MM.1S (cell line): ENCODE measurements around the gene TRIM32.

Experiments used
- DNase-seq: peaks from one replicate; pipeline ENCODE4 v3.0.0-alpha.2; 2015
- H2AFZ ChIP-seq: fragments of 300-600 bp; sonication (generic); 2 replicates; pipeline ENCODE4 v1.6.0; 2016; ENCODE audit warnings: antibody characterized with exemption, low read length
- H3F3A ChIP-seq: fragments of 300-600 bp; sonication (generic); 2 replicates; pipeline ENCODE4 v1.6.1; 2016; ENCODE audit warnings: mild to moderate bottlenecking, antibody characterized with exemption, low read length, moderate library complexity, mixed read lengths; ENCODE audit not compliant: insufficient read depth
- H3K27ac ChIP-seq: fragments of 300-600 bp; sonication (generic); 2 replicates; pipeline ENCODE4 v1.5.1; 2016; ENCODE audit warnings: mild to moderate bottlenecking, low read length
- H3K27me3 ChIP-seq: fragments of 300-600 bp; sonication (generic); replicated peaks from 2 replicates; pipeline ENCODE4 v1.6.0; 2016; ENCODE audit warnings: low read length; ENCODE audit not compliant: insufficient read depth
- H3K36me3 ChIP-seq: fragments of 300-600 bp; sonication (generic); replicated peaks from 2 replicates; pipeline ENCODE4 v1.6.1; 2016; ENCODE audit warnings: mild to moderate bottlenecking, low read length, mixed read lengths; ENCODE audit not compliant: insufficient read depth
- H3K4me1 ChIP-seq: fragments of 300-600 bp; sonication (generic); 2 replicates; pipeline ENCODE4 v1.6.1; 2016; ENCODE audit warnings: low read length, mixed read lengths
- H3K4me2 ChIP-seq: fragments of 300-600 bp; sonication (generic); 2 replicates; pipeline ENCODE4 v1.6.0; 2016; ENCODE audit warnings: low read depth, low read length
- H3K4me3 ChIP-seq: fragments of 300-600 bp; sonication (generic); 2 replicates; pipeline ENCODE4 v1.5.1; 2016; ENCODE audit warnings: low read length, mixed read lengths
- H3K79me2 ChIP-seq: fragments of 300-600 bp; sonication (generic); 2 replicates; pipeline ENCODE4 v1.6.1; 2016; ENCODE audit warnings: mixed run types, low read length, mixed read lengths
- H3K9ac ChIP-seq: fragments of 300-600 bp; sonication (generic); 2 replicates; pipeline ENCODE4 v1.6.1; 2016; ENCODE audit warnings: low read length, mixed read lengths
- H3K9me2 ChIP-seq: fragments of 300-600 bp; sonication (generic); replicated peaks from 2 replicates; pipeline ENCODE4 v1.6.1; 2016; ENCODE audit warnings: mild to moderate bottlenecking, low read length, mixed read lengths; ENCODE audit not compliant: insufficient read depth
- H3K9me3 ChIP-seq: fragments of 300-600 bp; sonication (generic); replicated peaks from 2 replicates; pipeline ENCODE4 v1.6.1; 2016; ENCODE audit warnings: mild to moderate bottlenecking, low read length, mixed read lengths; ENCODE audit not compliant: insufficient read depth
- H4K20me1 ChIP-seq: fragments of 300-600 bp; sonication (generic); 2 replicates; pipeline ENCODE4 v1.6.1; 2016; ENCODE audit warnings: mild to moderate bottlenecking, low read length, moderate library complexity, mixed read lengths; ENCODE audit not compliant: insufficient read depth
- CTCF ChIP-seq: fragments of 300-600 bp; sonication (generic); IDR thresholded peaks from 2 replicates; pipeline ENCODE4 v1.5.1; 2016; ENCODE audit warnings: antibody characterized with exemption, low read length, mixed read lengths
- EZH2 ChIP-seq: fragments of 300-600 bp; sonication (generic); optimal IDR thresholded peaks from 2 replicates; pipeline ENCODE3; 2017; ENCODE audit warnings: low read depth, mild to moderate bottlenecking, antibody characterized with exemption, low read length, mixed read lengths
- EZH2phosphoT487 ChIP-seq: fragments of 300-600 bp; sonication (generic); IDR thresholded peaks from 2 replicates; pipeline ENCODE4 v1.6.1; 2018; ENCODE audit warnings: antibody characterized with exemption, low read length

Gene TRIM32

GRCh38 chr9:116713271-116713670 is 26.2 kb downstream of the TRIM32 start:
- H3K4me3 ChIP-seq: no peak overlapping the region
- no peak overlapping the region for H3K4me2 ChIP-seq
- TF ChIP-seq EZH2 (no peak), CTCF (no peak), EZH2phosphoT487 (no peak)
- H4K20me1 ChIP-seq: no peaks in the 10 kb centered on the region
- no peak overlapping the region for H2AFZ ChIP-seq
- H3K27ac ChIP-seq: no peak overlapping the region
- H3K9ac ChIP-seq: no peak overlapping the region
- H3K9me2 ChIP-seq: no peaks in the 10 kb centered on the region
- DNase-seq: no peak
- no peaks in the 10 kb centered on the region for H3K9me3 ChIP-seq
- H3K36me3 ChIP-seq: no peaks in the 10 kb centered on the region
- H3F3A ChIP-seq: no peaks in the 10 kb centered on the region
- no peaks in the 10 kb centered on the region for H3K4me1 ChIP-seq
- H3K27me3 ChIP-seq: no peaks in the 10 kb centered on the region
- no peaks in the 10 kb centered on the region for H3K79me2 ChIP-seq

GRCh38 chr9:116715751-116716150 is 28.6 kb downstream of the TRIM32 start:
- H3K4me3 ChIP-seq: no peak overlapping the region
- no peaks in the 10 kb centered on the region for H3K4me1 ChIP-seq
- H3K4me2 ChIP-seq: no peak overlapping the region
- H3K9me3 ChIP-seq: no peaks in the 10 kb centered on the region
- H4K20me1 ChIP-seq: no peaks in the 10 kb centered on the region
- H3K27ac ChIP-seq: no peak overlapping the region
- no peak overlapping the region for H3K9ac ChIP-seq
- H3K36me3 ChIP-seq: no peaks in the 10 kb centered on the region
- no peak overlapping the region for H2AFZ ChIP-seq
- no peaks in the 10 kb centered on the region for H3K79me2 ChIP-seq
- no peaks in the 10 kb centered on the region for H3K9me2 ChIP-seq
- no peak for DNase-seq
- H3F3A ChIP-seq: no peaks in the 10 kb centered on the region
- no peaks in the 10 kb centered on the region for H3K27me3 ChIP-seq
- TF ChIP-seq EZH2: no peak
- TF ChIP-seq CTCF: no peak
- no peak for TF ChIP-seq EZH2phosphoT487

GRCh38 chr9:116716438-116716837 is 29.3 kb downstream of the TRIM32 start:
- no peaks in the 10 kb centered on the region for H4K20me1 ChIP-seq
- no peak overlapping the region for H3K4me3 ChIP-seq
- H3F3A ChIP-seq: no peaks in the 10 kb centered on the region
- H3K9me2 ChIP-seq: no peaks in the 10 kb centered on the region
- no peak overlapping the region for H2AFZ ChIP-seq
- TF ChIP-seq EZH2: no peak
- TF ChIP-seq EZH2phosphoT487: no peak
- TF ChIP-seq CTCF: no peak
- H3K4me2 ChIP-seq: no peak overlapping the region
- no peak overlapping the region for H3K9ac ChIP-seq
- H3K4me1 ChIP-seq: no peaks in the 10 kb centered on the region
- H3K79me2 ChIP-seq: no peaks in the 10 kb centered on the region
- no peaks in the 10 kb centered on the region for H3K36me3 ChIP-seq
- H3K27ac ChIP-seq: no peak overlapping the region
- H3K27me3 ChIP-seq: no peaks in the 10 kb centered on the region
- no peaks in the 10 kb centered on the region for H3K9me3 ChIP-seq
- no peak for DNase-seq

GRCh38 chr9:116717150-116717549 is 30.0 kb downstream of the TRIM32 start:
- no peaks in the 10 kb centered on the region for H3K9me3 ChIP-seq
- no peaks in the 10 kb centered on the region for H3K36me3 ChIP-seq
- H3K4me1 ChIP-seq: no peaks in the 10 kb centered on the region
- H3K9me2 ChIP-seq: no peaks in the 10 kb centered on the region
- TF ChIP-seq EZH2phosphoT487 (no peak), CTCF (no peak), EZH2 (no peak)
- no peak overlapping the region for H2AFZ ChIP-seq
- no peaks in the 10 kb centered on the region for H3K27me3 ChIP-seq
- H3K9ac ChIP-seq: no peak overlapping the region
- H3K4me2 ChIP-seq: no peak overlapping the region
- no peak overlapping the region for H3K27ac ChIP-seq
- no peak for DNase-seq
- no peaks in the 10 kb centered on the region for H3F3A ChIP-seq
- H4K20me1 ChIP-seq: no peaks in the 10 kb centered on the region
- no peak overlapping the region for H3K4me3 ChIP-seq
- H3K79me2 ChIP-seq: no peaks in the 10 kb centered on the region
